Neural crest cell (in vitro differentiated cells): ENCODE data around the gene DGKD. TPM values are rescaled to one million over a fixed set of nuclear protein-coding genes. Genes with fewer than 3 reads are reported as not detected.

Experiments used
- DNase-seq: peaks from one replicate; pipeline ENCODE4 v3.0.0; 2021; ENCODE audit warnings: low read depth, mixed read lengths, low spot score
- H3K27ac Mint-ChIP-seq: one replicate; pipeline ENCODE4 v1.8.0; 2021; ENCODE audit warnings: mild to moderate bottlenecking, mixed read lengths; ENCODE audit not compliant: unreplicated experiment
- H3K27me3 Mint-ChIP-seq: 2 replicates; pipeline ENCODE4 v1.8.0; 2021; ENCODE audit warnings: low read depth, mild to moderate bottlenecking, mixed read lengths
- H3K36me3 Mint-ChIP-seq: 2 replicates; pipeline ENCODE4 v1.8.0; 2021; ENCODE audit warnings: low read depth, mild to moderate bottlenecking, mixed read lengths
- H3K4me1 Mint-ChIP-seq: 2 replicates; pipeline ENCODE4 v1.8.0; 2021; ENCODE audit warnings: mixed read lengths
- H3K4me3 Mint-ChIP-seq: one replicate; pipeline ENCODE4 v1.8.0; 2021; ENCODE audit warnings: mild to moderate bottlenecking, mixed read lengths
- H3K9me3 Mint-ChIP-seq: 2 replicates; pipeline ENCODE4 v1.8.0; 2021; ENCODE audit warnings: mixed read lengths
- total RNA-seq: library from RNA; stranded (reverse); gene quantifications from 2 replicates; pipeline ENCODE4 v1.2.1, GENCODE V29; 2021
- TF ChIP-seq, protein P1 (sequence below): fragments of 200-600 bp; sonication (generic); conservative IDR thresholded peaks from 2 replicates; pipeline ENCODE4 v1.5.0; 2021; ENCODE audit warnings: antibody characterized with exemption, mild to moderate bottlenecking

The DGKD gene
- total RNA-seq, 1 donor from 2014 or later = 48.7 TPM

DNA sequence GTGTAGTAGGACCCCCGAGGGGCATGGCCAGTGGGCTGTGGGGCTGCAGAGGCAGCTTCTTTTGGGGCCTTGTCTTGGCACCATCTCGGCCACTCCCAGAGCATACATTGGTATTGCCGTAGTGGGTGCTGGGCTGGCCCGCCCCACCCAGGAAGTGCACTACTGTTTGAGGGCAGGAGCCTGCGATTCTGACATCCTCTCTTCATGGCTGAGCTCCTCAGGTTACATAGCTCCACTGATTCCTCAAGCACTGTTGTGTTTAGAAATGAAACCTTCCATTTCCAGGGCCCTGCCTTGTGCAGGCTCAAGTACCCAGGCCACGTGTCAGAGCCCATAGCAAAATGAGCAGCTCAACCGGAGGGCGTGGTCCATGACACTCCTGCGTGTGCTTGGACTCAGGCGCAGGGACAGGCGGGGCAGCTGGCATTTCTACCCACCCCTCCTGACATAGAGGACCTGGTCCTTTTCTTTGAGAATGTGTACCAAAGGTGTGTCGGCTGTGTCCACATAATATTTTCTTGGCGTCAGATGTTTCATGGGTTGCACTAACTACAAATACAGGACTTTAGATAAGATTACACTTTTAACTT, 67.9 kb downstream of the DGKD start:
- DNase-seq = no peak
- Mint-ChIP-seq H3K4me1 (peaks cover 24% of the 10 kb centered on the region), H3K4me3 (no peak overlapping the region), H3K36me3 (peaks cover 8% of the 10 kb centered on the region), H3K9me3 (no peaks in the 10 kb centered on the region), H3K27me3 (no peaks in the 10 kb centered on the region), H3K27ac (no peak overlapping the region)
- TF ChIP-seq, protein P1, sequence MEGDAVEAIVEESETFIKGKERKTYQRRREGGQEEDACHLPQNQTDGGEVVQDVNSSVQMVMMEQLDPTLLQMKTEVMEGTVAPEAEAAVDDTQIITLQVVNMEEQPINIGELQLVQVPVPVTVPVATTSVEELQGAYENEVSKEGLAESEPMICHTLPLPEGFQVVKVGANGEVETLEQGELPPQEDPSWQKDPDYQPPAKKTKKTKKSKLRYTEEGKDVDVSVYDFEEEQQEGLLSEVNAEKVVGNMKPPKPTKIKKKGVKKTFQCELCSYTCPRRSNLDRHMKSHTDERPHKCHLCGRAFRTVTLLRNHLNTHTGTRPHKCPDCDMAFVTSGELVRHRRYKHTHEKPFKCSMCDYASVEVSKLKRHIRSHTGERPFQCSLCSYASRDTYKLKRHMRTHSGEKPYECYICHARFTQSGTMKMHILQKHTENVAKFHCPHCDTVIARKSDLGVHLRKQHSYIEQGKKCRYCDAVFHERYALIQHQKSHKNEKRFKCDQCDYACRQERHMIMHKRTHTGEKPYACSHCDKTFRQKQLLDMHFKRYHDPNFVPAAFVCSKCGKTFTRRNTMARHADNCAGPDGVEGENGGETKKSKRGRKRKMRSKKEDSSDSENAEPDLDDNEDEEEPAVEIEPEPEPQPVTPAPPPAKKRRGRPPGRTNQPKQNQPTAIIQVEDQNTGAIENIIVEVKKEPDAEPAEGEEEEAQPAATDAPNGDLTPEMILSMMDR = no peak

DNA sequence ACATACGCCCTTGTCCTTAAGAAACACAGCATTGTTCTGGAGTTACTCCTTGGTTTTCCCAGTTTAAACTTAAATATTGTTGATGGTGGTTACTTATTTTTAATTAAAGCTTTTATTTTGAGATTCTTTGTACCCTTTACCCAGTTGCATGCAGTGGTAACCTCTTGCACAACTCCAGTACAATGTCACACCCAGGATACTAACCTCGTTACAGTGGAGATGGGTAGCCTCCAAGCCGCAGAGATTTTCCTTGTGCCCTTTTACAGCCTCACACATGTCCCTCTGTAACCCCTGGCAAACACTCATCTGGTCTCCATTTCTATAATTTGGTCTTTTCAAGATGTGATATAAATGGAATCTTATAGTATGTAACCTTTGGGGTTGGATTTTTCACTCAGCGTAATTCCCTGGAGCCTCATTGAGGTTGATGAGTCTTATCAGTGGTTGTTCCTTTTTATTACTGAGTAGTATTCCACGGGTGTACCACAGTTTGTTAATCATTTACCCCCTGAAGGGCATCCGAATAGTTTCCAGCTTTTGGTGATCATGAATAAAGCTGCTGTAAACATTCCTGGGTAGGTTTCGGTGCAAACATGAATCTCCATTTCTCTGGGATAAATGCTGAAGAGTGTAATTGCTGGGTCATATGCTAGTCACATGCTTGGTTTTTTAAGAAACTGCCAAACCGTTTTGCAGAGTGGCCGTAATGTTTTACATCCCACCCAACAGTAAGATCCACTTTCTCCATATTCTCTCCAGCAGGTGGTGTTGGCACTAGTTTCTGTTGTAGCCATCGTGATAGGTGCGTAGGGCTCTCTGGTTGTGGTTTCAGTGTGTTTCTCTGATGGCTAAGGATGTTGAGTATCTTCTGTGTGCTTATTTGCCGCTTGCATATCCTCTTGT, 68.6 kb downstream of the DGKD start:
- Mint-ChIP-seq H3K36me3 (peaks cover 8% of the 10 kb centered on the region), H3K27me3 (no peaks in the 10 kb centered on the region), H3K4me1 (peaks cover 24% of the 10 kb centered on the region), H3K9me3 (no peaks in the 10 kb centered on the region), H3K27ac (no peak overlapping the region), H3K4me3 (no peak overlapping the region)
- TF ChIP-seq, protein P1 = no peak
- DNase-seq = no peak

DNA sequence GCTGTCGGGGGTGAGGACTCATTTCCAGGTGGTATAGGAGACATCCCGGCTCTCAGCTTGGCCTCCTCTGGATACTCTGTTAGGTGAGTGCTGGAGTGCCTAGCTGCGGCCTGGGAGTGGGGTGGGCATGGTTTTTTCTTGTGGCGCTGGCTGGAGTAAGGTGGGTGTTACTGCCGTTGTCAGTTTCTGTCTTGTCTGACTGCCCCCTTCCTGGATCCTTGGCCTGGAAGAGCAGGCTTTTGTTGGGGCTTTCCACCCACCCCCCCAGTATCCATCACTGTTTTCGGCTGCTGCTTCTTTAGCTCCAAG, 69.2 kb downstream of the DGKD start:
- no peak for DNase-seq
- Mint-ChIP-seq H3K9me3 (no peaks in the 10 kb centered on the region), H3K27ac (no peak overlapping the region), H3K36me3 (peaks cover 8% of the 10 kb centered on the region), H3K27me3 (no peaks in the 10 kb centered on the region), H3K4me1 (peaks cover 24% of the 10 kb centered on the region), H3K4me3 (no peak overlapping the region)
- TF ChIP-seq, protein P1 = no peak

DNA sequence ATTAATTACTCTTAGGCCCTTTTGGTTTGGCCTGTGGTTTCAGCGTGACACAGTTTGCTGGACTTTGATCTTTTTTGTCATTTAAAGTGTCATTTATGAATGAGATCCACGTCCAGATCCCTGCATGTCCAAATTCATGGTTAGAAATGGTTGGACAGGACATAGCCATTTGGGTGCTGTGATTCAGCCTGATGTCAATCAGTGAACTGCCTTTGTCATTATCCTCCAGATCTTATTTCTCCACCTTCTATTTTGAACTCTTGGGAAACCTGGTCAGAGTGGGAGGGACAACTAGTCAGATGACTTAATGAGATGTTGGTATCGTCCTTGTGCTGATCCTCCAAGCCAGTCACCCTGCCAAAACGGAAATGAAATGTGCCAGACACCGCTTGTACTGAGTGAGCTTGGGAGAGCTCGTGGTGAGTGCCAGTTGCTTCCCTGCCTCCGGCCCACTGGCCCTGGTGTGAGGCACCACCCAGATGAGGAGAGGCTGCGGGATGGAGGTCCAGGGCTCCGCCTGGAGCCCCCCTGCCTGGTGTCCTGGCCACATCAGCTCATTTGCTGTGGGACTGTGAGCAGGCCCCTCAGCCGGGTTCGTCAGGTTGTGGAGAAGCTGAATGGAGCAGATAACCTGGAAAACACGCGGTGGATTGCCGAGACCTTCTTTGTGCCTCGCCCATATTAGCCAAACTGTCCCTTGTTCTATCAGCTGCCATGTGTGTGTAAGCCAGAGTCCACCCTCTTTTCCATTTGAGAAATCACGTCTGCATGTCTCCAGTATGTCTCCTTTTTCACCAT, 70.1 kb downstream of the DGKD start:
- Mint-ChIP-seq H3K4me3 (no peak overlapping the region), H3K9me3 (no peaks in the 10 kb centered on the region), H3K36me3 (peaks cover 8% of the 10 kb centered on the region), H3K27ac (no peak overlapping the region), H3K27me3 (no peaks in the 10 kb centered on the region), H3K4me1 (peaks cover 16% of the 10 kb centered on the region)
- TF ChIP-seq, protein P1 = no peak
- DNase-seq = no peak

DNA sequence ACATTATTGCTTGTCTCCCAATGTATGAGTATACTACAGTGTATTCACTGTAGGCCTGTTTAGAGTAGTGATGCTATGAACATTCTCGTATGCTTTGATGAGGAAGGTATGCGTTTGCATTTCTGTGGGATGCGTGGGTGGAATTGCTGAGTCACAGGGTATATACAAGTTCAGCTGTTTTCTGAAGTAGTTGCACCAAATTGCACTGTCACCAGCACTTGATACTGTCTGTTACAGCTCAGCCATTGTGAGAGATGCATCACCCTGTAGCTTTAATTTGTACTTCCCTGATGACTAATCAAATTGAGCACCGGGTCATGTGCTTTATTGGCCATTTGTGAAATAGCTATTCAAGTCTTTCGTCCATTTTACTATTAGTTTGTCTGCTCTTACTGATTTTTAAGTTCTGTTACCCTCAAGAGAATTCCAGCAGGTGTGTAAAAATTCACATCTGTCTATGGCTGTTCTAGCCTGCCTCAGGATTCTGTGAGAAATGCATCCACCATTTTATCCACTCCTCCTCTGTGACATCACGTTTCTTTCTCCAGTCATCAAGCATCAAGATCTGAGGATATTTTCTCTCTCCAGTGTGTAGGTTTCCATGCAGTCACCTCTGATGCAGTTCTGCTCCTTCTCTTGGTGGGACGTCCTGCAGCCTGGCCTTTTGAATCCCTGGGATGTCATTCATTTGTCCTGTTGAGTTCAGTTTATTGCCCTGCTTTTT, 72.5 kb downstream of the DGKD start:
- TF ChIP-seq, protein P1 = no peak
- Mint-ChIP-seq H3K4me3 (no peak overlapping the region), H3K27me3 (no peaks in the 10 kb centered on the region), H3K36me3 (peaks cover 10% of the 10 kb centered on the region), H3K9me3 (no peaks in the 10 kb centered on the region), H3K27ac (no peak overlapping the region), H3K4me1 (no peaks in the 10 kb centered on the region)
- DNase-seq = no peak
